K562 (cell line): ENCODE measurements around the gene VMP1. TPM values are rescaled to one million over a fixed set of nuclear protein-coding genes. Genes with fewer than 3 reads are reported as not detected.

ENCODE experiments used
- ATAC-seq: fragments of 200-7000 bp; cut with Tn5 transposase; 3 replicates; pipeline ENCODE4 v1.9.1; 2020; ENCODE audit warnings: moderate library complexity
- BruUV-seq: library from RNA; stranded (reverse); fragments of 400-500 nt; replicated peaks from 2 replicates; lab custom pipeline; 2021; lab: Mats Ljungman, UMichigan
- CTCF ChIA-PET: fragments of 300-600 bp; formaldehyde crosslinking; extraction: SDS; loops from one replicate; lab custom pipeline; 2021; ENCODE audit warnings: low intra/inter-chr PET ratio; lab: Yijun Ruan, JAX
- POLR2A ChIA-PET: fragments of 300-600, 350-650 bp; sonication (Branson Sonifier 250); formaldehyde crosslinking; extraction: SDS; loops from one replicate; lab custom pipeline; 2021; ENCODE audit warnings: antibody characterized with exemption, inconsistent platforms; lab: Yijun Ruan, JAX
- DNase-seq, 4 experiments: peaks; one replicate each; pipeline versions ENCODE4 v3.0.0 to v3.0.0-alpha.2; 2011 to 2018; ENCODE audit warnings: low spot score in 3 of 4, mixed read lengths in 3 of 4; ENCODE audit errors: extremely low read depth in 1 of 4
- FAIRE-seq: peaks from 2 replicates; lab custom pipeline; 2011; peaks lifted over from hg19 to GRCh38; lab: Jason Lieb, UNC
- H2AFZ ChIP-seq: 2 replicates; pipeline ENCODE4 v1.6.0; 2011; ENCODE audit warnings: low read depth, low read length, control low read depth, inconsistent platforms
- H3K27ac ChIP-seq: fragments of 200-600 bp; 3 replicates; pipeline ENCODE4 v1.8.0; 2011; ENCODE audit warnings: low read depth, mild to moderate bottlenecking, control low read depth, inconsistent platforms, low read length, moderate library complexity, mixed read lengths; ENCODE audit errors: extremely low read depth
- H3K27me3 ChIP-seq, 2 experiments: fragments of 300-600 bp in 1 of 2; 2 replicates in 1 of 2; 3 replicates in 1 of 2; pipeline versions ENCODE4 v1.6.0 to v1.8.0; 2011; ENCODE audit warnings: inconsistent platforms in 2 of 2, low read length in 2 of 2, mild to moderate bottlenecking in 1 of 2, mixed read lengths in 1 of 2, moderate library complexity in 1 of 2; ENCODE audit not compliant: control insufficient read depth in 2 of 2, insufficient read depth in 2 of 2
- H3K36me3 ChIP-seq: fragments of 300-600 bp; 3 replicates; pipeline ENCODE4 v1.8.0; 2011; ENCODE audit warnings: mild to moderate bottlenecking, low read length, inconsistent platforms; ENCODE audit not compliant: control insufficient read depth, insufficient read depth
- H3K4me1 ChIP-seq, 2 experiments: fragments of 200-600 bp in 1 of 2; replicated peaks in 1 of 2; 2 replicates in 1 of 2; 3 replicates in 1 of 2; pipeline versions ENCODE4 v1.5.1 to v1.8.0; 2011; ENCODE audit warnings: inconsistent platforms in 2 of 2, low read length in 2 of 2, mild to moderate bottlenecking in 1 of 2, mixed read lengths in 1 of 2, moderate library complexity in 1 of 2; ENCODE audit not compliant: control insufficient read depth in 2 of 2, insufficient read depth in 2 of 2
- H3K4me2 ChIP-seq: 2 replicates; pipeline ENCODE4 v1.6.1; 2011; ENCODE audit warnings: low read length, control low read depth, inconsistent platforms, mixed read lengths; ENCODE audit not compliant: insufficient read depth
- H3K4me3 ChIP-seq: fragments of 200-600 bp; sonication (generic), shearing (Covaris generic); 2 replicates; pipeline ENCODE4 v1.5.1; 2016; ENCODE audit warnings: control low read depth, inconsistent platforms
- H3K79me2 ChIP-seq: fragments of 200-600 bp; 3 replicates; pipeline ENCODE4 v1.8.0; 2011; ENCODE audit warnings: low read length, inconsistent platforms; ENCODE audit not compliant: control insufficient read depth, insufficient read depth
- H3K9ac ChIP-seq, 2 experiments: 2 replicates each; pipeline versions ENCODE4 v1.6.0 to v1.6.1; 2011; ENCODE audit warnings: low read depth in 2 of 2, low read length in 2 of 2, control low read depth in 1 of 2, inconsistent platforms in 1 of 2, mild to moderate bottlenecking in 1 of 2, mixed read lengths in 1 of 2; ENCODE audit not compliant: insufficient read depth in 1 of 2
- H3K9me1 ChIP-seq: one replicate; pipeline ENCODE4 v1.6.0; 2011; ENCODE audit warnings: inconsistent platforms, mild to moderate bottlenecking, low read length, moderate library complexity; ENCODE audit not compliant: control insufficient read depth, insufficient read depth
- H3K9me3 ChIP-seq: replicated peaks from 2 replicates; pipeline ENCODE4 v1.5.1; 2011; ENCODE audit warnings: low read depth, low read length, inconsistent platforms; ENCODE audit not compliant: control insufficient read depth, insufficient read depth
- H4K20me1 ChIP-seq: replicated peaks from 2 replicates; pipeline ENCODE4 v1.6.1; 2011; ENCODE audit warnings: low read length, inconsistent platforms, mixed read lengths; ENCODE audit not compliant: control insufficient read depth, insufficient read depth
- BHLHE40 ChIP-seq: IDR thresholded peaks from 2 replicates; pipeline ENCODE4 v1.6.1; 2011; ENCODE audit warnings: low read length, improper control_type of control experiment
- CBFA2T2 ChIP-seq: fragments of 450-650 bp; conservative IDR thresholded peaks from 2 replicates; pipeline ENCODE4 v1.6.1; 2017; ENCODE audit warnings: mild to moderate bottlenecking
- DPF2 ChIP-seq: fragments of 450-650 bp; IDR thresholded peaks from 2 replicates; pipeline ENCODE4 v1.6.1; 2016
- GTF2F1 ChIP-seq: IDR thresholded peaks from 2 replicates; pipeline ENCODE4 v1.6.1; 2011; ENCODE audit warnings: low read depth, low read length, improper control_type of control experiment
- HDAC2 ChIP-seq: fragments of 450-650 bp; IDR thresholded peaks from 2 replicates; pipeline ENCODE4 v1.6.1; 2016; ENCODE audit warnings: mild to moderate bottlenecking
- MXD1 ChIP-seq: fragments of 250-450 bp; sonication (Bioruptor Pico); IDR thresholded peaks from 2 replicates; pipeline ENCODE4 v1.8.0; 2021; ENCODE audit warnings: borderline replicate concordance, mild to moderate bottlenecking, moderate library complexity; ENCODE audit not compliant: poor library complexity, severe bottlenecking
- POLR2AphosphoS2 ChIP-seq: IDR thresholded peaks from 2 replicates; pipeline ENCODE4 v1.6.1; 2012; ENCODE audit warnings: low read length, improper control_type of control experiment
- RNF2 ChIP-seq: sonication (generic); IDR thresholded peaks from 2 replicates; pipeline ENCODE4 v1.6.1; 2016
- RUNX1 ChIP-seq: sonication (generic); IDR thresholded peaks from 2 replicates; pipeline ENCODE4 v1.6.1; 2016; ENCODE audit warnings: antibody characterized with exemption, low read depth
- SNRNP70 ChIP-seq: fragments of 200-400 bp; formaldehyde crosslinking; optimal IDR thresholded peaks from 2 replicates; pipeline ENCODE3; 2017; ENCODE audit warnings: low read depth, low read length
- SP1 ChIP-seq: sonication (generic); formaldehyde crosslinking; IDR thresholded peaks from 2 replicates; pipeline ENCODE4 v1.8.1; 2022; ENCODE audit warnings: mild to moderate bottlenecking, missing genetic modification reagents
- TAF9B ChIP-seq: fragments of 450-650 bp; IDR thresholded peaks from 2 replicates; pipeline ENCODE4 v1.6.1; 2018; ENCODE audit warnings: mild to moderate bottlenecking; ENCODE audit not compliant: partially characterized antibody
- TCF15 ChIP-seq: fragments of 250-450 bp; sonication (Bioruptor Pico); IDR thresholded peaks from 2 replicates; pipeline ENCODE4 v1.8.0; 2022; ENCODE audit warnings: moderate library complexity, mild to moderate bottlenecking, inconsistent platforms
- ZBTB8A ChIP-seq: fragments of 450-650 bp; IDR thresholded peaks from 2 replicates; pipeline ENCODE4 v1.6.1; 2018; ENCODE audit warnings: mild to moderate bottlenecking, moderate library complexity; ENCODE audit not compliant: partially characterized antibody
- ZC3H4 ChIP-seq: sonication (generic); formaldehyde crosslinking; IDR thresholded peaks from 2 replicates; pipeline ENCODE4 v1.9.0; 2021; ENCODE audit warnings: missing genetic modification reagents, borderline replicate concordance
- ZNF175 ChIP-seq: fragments of 200-800 bp; sonication (Bioruptor generic); IDR thresholded peaks from 2 replicates; pipeline ENCODE4 v1.6.1; 2016; ENCODE audit warnings: low read depth, mild to moderate bottlenecking, missing genetic modification characterization, missing compliant biosample characterization
- ZNF507 ChIP-seq: conservative IDR thresholded peaks from 2 replicates; pipeline ENCODE4 v1.6.1; 2017; ENCODE audit warnings: missing genetic modification characterization, missing compliant biosample characterization
- ZNF592 ChIP-seq: fragments of 450-650 bp; IDR thresholded peaks from 2 replicates; pipeline ENCODE4 v1.6.1; 2017; ENCODE audit warnings: antibody characterized with exemption, mild to moderate bottlenecking
- ZNF76 ChIP-seq: fragments of 250-450 bp; sonication (Bioruptor Pico); IDR thresholded peaks from 2 replicates; pipeline ENCODE4 v1.4.0; 2020; ENCODE audit warnings: mild to moderate bottlenecking, moderate library complexity, borderline replicate concordance
- WGBS: fragments of 100-300 bp; shearing (Covaris generic); methylation state at CpG from one replicate; pipeline ENCODE4 v1.1.6; 2016; ENCODE audit warnings: low coverage, mixed read lengths; ENCODE audit not compliant: insufficient coverage; ENCODE audit errors: missing lambda C conversion rate; 5-methylcytosine and 5-hydroxymethylcytosine counted together
- in situ Hi-C: fragments of 300-500 bp; cut with MboI; formaldehyde crosslinking; loops from 4 replicates; pipeline ENCODE4 v1.15.0; 2018; ENCODE audit warnings: inconsistent platforms, mixed read lengths
- intact Hi-C: fragments of 100-400 bp; cut with micrococcal nuclease; formaldehyde crosslinking; loops from 2 replicates; pipeline ENCODE4 v1.14.2; 2022
- polyA plus RNA-seq, 8 experiments: library from polyadenylated mRNA; depleted of rRNA in 4 of 8; stranded (reverse) in 5 of 8; unstranded in 3 of 8; fragments of >200 nt; fragmentation: Nextera tagmentation in 2 of 8; fragmentation: Illumina TruSeq in 1 of 8; extraction: Ambion mirVana in 2 of 8; extraction: Trizol in 1 of 8; gene quantifications; 2 replicates each; pipeline versions ENCODE4 v1.2.1 to v1.2.3, GENCODE V29; 2011 to 2014; ENCODE audit warnings: inconsistent platforms in 1 of 8, missing spikeins in 1 of 8
- total RNA-seq, 7 experiments: library from RNA; depleted of rRNA in 6 of 7; stranded (reverse); fragments of >200 nt in 6 of 7; fragmentation: Illumina TruSeq in 2 of 7; extraction: Trizol in 2 of 7; gene quantifications; 2 replicates each; pipeline versions ENCODE4 v1.2.1 to v1.2.3, GENCODE V29; 2011 to 2021; ENCODE audit warnings: low replicate concordance in 1 of 7

VMP1 gene
- total and polyA plus RNA-seq, 9 of the 15 experiments (the other 6 are each of a cell fraction or from before 2014, with no cell fraction given) = 123 to 304 (median 151) TPM

GRCh38 chr17:59814685-59815084, 107.2 kb downstream of the VMP1 start:
- ATAC-seq (no peak), FAIRE-seq (no peak), DNase-seq (no peak)
- in situ Hi-C loops (no loop called here), intact Hi-C loops (no loop called here)
- no TSS peak for BruUV-seq
- Histone ChIP-seq H3K27me3 (no peaks in the 10 kb centered on the region), H3K9ac (no peak overlapping the region), H3K36me3 (peaks cover 33% of the 10 kb centered on the region), H2AFZ (no peak overlapping the region), H3K79me2 (no peaks in the 10 kb centered on the region), H3K27ac (no peak overlapping the region), H3K9me1 (no peaks in the 10 kb centered on the region), H4K20me1 (no peaks in the 10 kb centered on the region), H3K4me1 (no peaks in the 10 kb centered on the region; a peak in 1 of 5 replicates), H3K4me2 (no peak overlapping the region), H3K4me3 (no peak overlapping the region), H3K9me3 (no peaks in the 10 kb centered on the region)
- CTCF ChIA-PET = no interaction called here
- TF ChIP-seq ZNF175 = no peak
- no peak for TF ChIP-seq DPF2
- TF ChIP-seq ZBTB8A = no peak
- no peak for TF ChIP-seq ZNF76 (CRISPR knock-in tag)
- no peak for TF ChIP-seq BHLHE40
- no peak for TF ChIP-seq TCF15 (CRISPR knock-in tag)
- TF ChIP-seq TAF9B = no peak
- TF ChIP-seq ZNF507 (tag) = no peak
- no peak for TF ChIP-seq CBFA2T2
- TF ChIP-seq POLR2AphosphoS2 = no peak
- TF ChIP-seq HDAC2 = no peak
- TF ChIP-seq SP1 (CRISPR knock-in tag) = no peak
- TF ChIP-seq RNF2 = no peak
- TF ChIP-seq ZC3H4 = no peak
- no peak for TF ChIP-seq SNRNP70
- no peak for TF ChIP-seq GTF2F1
- TF ChIP-seq MXD1 = no peak
- TF ChIP-seq RUNX1 = no peak
- TF ChIP-seq ZNF592 = no peak
- POLR2A ChIA-PET = interaction anchor here (0.5 to 0.6 kb wide), 2 partner anchors 69 to 764 kb away, joined by 3 to 4 read pairs; no protein-coding TSS in a partner anchor
- WGBS = 80% methylated on average over 3 of the region's 3 CpGs
